ENCODE data around the gene EIF2AK2.

GRCh38 chr2:37061013-37061711, 95.6 kb downstream of the EIF2AK2 start:
- no peak for TF ChIP-seq POLR2A (IDR thresholded peaks at IDR 0.05; ENCODE audit: low read length)
- no peak for TF ChIP-seq GATA1 (IDR thresholded peaks at IDR 0.05; ENCODE audit: low read depth, low read length)

All from erythroblast (primary cell).